Measurements from ENCODE around the gene GPC6. TPM values are rescaled to one million over a fixed set of nuclear protein-coding genes. Genes with fewer than 3 reads are reported as not detected.

Gene GPC6
- total and polyA plus RNA-seq, 9 of the 15 experiments (the other 6 are each of a cell fraction or from before 2014, with no cell fraction given) = under 0.01 to 0.20 (median 0.01) TPM; not detected in 4

- no peak for TF ChIP-seq ZFP1 (CRISPR knock-in tag; IDR thresholded peaks at IDR 0.05)
These were observed 500.9 kb downstream of the GPC6 start (continued) for GRCh38 chr13:93727211-93728141.

- ChIA-PET POLR2A (no interaction called here), CTCF (ENCODE audit: low intra/inter-chr PET ratio) (no interaction called here)
- Histone ChIP-seq H3K27ac (ENCODE audit: extremely low read depth, low read depth, low read length) (no peak overlapping the region), H3K79me2 (ENCODE audit: control insufficient read depth, insufficient read depth, low read length) (no peaks in the 10 kb centered on the region), H3K9ac (ENCODE audit: insufficient read depth in 1 of 2, low read depth in 2 of 2, low read length in 2 of 2) (no peak overlapping the region), H3K36me3 (ENCODE audit: control insufficient read depth, insufficient read depth, low read length) (no peaks in the 10 kb centered on the region), H3K4me1 (replicated peaks in 1 of 2; ENCODE audit: control insufficient read depth in 2 of 2, insufficient read depth in 2 of 2, low read length in 2 of 2) (no peaks in the 10 kb centered on the region), H3K4me3 (no peak overlapping the region), H3K9me3 (replicated peaks; ENCODE audit: control insufficient read depth, insufficient read depth, low read depth, low read length) (no peaks in the 10 kb centered on the region), H3K4me2 (ENCODE audit: insufficient read depth, low read length) (no peak overlapping the region), H4K20me1 (replicated peaks; ENCODE audit: control insufficient read depth, insufficient read depth, low read length) (no peaks in the 10 kb centered on the region), H3K27me3 (ENCODE audit: control insufficient read depth in 2 of 2, insufficient read depth in 2 of 2, low read length in 2 of 2) (no peaks in the 10 kb centered on the region), H2AFZ (ENCODE audit: low read depth, low read length) (no peak overlapping the region), H3K9me1 (ENCODE audit: control insufficient read depth, insufficient read depth, low read length) (no peaks in the 10 kb centered on the region)
- WGBS (ENCODE audit: insufficient coverage, low coverage, missing lambda C conversion rate) = 0% methylated on average over 2 of the region's 2 CpGs
- FAIRE-seq (no peak), DNase-seq (ENCODE audit: extremely low read depth in 1 of 4, low spot score in 3 of 4) (no peak), ATAC-seq (no peak)
- intact Hi-C loops (cut with micrococcal nuclease) (no loop called here), in situ Hi-C loops (cut with MboI) (no loop called here)
- TF ChIP-seq L3MBTL2 (IDR thresholded peaks at IDR 0.05) (no peak), ZNF395 (CRISPR knock-in tag; IDR thresholded peaks at IDR 0.05) (no peak), ZNF75A (CRISPR knock-in tag; IDR thresholded peaks at IDR 0.05) (no peak)
- no TSS peak for BruUV-seq (replicated peaks)
These were observed 502.8 kb downstream of the GPC6 start for GRCh38 chr13:93729383-93729782.
